ENCODE measurements around the gene CCDC167.

The CCDC167 gene

DNA sequence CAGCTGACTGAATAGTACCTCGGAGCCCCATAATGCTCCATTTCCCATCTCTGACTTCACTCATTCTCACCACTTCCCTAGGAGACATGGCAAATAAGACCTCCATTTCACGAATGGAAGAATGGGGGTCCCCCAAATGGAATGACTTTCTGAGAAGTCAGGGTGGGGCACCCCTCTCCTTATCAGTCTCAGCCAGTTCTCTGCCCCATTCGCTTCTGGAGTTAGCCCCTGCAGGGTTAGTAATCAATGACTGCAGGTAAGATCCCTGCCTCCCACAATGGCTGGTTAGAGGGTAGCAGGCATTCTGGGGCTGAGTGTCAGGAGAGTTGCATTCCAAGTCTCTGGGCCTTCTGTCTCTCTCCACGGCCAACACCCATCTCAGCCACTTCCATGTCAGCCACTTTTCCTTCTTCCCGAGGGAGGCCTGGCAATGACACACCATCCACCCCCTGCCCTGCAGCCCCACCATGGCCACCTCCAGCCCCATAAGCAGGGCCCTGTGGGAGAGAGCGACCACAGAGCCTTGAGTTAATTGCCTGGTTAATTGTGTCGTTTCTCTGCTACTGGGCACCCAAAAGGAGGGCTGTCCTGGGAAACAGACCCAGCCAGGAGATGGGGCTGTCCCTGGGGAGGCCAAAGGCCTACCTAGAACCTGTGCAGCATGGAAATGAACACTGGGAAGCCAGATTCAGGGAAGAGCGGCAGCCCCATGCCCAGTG lies 13.4 kb downstream of the CCDC167 start:
- DNase-seq, result no peak

DNA sequence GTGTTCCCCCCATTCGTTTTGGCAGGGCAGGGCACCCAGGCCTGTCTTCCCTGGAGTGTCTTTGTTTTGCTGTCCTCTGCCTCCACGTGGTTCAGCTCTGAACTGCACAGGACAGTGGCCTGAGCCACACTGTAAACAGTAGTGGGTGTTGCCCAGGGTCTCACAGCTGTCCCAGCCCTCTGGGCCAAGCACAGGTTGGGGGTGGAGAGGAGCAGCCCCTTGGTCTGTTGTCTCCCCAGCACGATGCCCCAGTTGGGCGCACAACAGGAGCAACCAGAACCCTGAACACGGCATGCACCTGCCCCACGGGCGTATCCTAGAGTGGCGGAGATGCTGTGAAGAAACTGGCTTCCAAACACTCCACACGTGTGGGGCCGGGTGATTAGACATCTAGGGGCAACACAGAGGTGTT lies 14.4 kb downstream of the CCDC167 start:
- DNase-seq, result no peak

DNA sequence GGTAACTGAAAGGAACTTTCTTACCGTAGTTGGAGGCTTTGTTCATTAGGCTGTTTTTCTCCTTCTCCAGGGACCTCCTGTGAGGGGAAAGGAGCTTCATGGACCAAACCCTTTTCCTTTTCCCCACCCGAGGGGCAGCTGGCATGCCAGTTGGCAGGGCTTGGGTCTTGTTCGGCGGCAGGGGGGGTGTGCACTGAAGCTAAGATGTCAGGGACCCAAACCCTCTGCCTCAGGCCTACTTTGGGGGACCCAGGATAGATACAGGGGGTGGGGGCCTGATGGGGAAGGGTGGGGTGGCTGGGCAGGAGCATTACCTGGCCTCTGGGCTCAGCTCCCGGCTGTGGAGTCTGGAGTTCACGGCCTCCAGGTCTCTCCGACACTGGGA lies 14.9 kb downstream of the CCDC167 start:
- DNase-seq, result no peak

DNA sequence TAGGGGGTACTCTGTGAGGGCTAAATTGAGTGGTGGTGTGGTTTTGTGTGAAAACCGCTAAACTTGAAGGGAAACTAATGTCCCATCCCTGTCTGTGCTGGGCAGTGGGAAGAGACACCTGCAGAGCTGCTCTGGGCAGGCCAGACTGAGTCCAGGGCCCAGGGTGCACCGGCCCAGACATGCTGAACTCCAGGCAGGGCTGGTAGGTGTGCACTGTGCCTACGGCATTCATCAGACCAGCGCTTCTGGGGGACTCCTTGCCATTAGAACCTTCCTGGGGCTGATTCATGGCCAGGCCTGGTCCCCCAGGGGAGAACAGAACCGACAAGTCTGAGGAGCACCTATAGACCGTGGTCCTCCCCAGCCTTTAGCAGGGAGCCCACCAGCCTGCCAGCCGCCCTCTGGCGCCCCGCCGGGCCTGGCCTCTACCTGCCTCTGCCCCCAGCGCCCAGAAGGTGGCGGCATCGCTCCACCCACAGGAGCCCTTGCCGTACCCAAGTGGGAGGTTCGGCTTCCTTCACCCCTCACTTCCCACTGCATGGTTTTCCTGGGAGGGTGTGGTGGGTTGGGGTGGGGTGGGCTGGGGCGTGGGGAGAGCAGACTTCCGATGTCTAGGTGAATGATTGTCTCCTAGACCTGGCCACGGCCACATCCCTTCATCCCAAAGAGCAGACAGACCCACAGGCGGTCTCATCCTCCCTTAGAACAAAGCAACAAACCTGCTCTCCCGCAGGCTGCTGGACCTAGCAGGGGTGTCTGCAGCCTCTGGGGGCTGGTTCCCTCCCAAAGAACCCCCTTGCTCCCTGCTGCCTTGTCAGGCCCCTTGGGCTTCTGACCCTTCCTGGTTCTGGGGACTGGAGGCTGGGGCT lies 15.5 kb downstream of the CCDC167 start:
- DNase-seq, result peak; percentile 71 to 76

DNA sequence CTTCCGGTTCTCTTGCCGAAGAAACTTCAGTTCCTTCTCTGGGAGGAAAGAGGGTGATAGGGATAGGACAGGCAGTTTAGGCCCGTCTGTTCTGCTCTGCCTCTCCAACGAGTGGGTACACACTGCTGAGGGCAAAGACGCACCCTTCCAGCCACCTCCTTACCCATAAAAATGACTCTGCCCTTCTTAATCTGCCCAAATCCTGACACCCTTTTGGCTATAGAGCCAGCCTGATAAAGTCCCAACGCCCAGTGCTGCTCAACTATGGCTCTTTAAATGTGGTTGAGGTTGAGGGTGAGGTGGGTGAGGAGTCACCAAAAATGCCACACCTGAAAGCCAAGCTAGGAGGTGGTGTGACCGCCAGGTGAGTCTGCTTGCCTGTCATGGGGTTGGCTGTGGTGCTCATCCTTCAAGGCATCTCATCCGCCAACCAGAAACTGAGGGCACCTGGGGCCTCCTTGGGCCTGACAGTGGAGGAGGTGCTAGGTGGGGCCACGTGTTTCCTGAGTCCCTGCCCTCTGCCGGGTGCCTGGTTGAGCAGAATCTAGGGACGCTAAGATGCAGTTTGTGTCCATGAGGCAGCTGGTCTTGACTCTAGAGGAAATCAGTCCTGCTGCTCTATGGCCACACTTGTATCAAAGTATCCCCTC lies 16.3 kb downstream of the CCDC167 start:
- DNase-seq, result no peak

DNA sequence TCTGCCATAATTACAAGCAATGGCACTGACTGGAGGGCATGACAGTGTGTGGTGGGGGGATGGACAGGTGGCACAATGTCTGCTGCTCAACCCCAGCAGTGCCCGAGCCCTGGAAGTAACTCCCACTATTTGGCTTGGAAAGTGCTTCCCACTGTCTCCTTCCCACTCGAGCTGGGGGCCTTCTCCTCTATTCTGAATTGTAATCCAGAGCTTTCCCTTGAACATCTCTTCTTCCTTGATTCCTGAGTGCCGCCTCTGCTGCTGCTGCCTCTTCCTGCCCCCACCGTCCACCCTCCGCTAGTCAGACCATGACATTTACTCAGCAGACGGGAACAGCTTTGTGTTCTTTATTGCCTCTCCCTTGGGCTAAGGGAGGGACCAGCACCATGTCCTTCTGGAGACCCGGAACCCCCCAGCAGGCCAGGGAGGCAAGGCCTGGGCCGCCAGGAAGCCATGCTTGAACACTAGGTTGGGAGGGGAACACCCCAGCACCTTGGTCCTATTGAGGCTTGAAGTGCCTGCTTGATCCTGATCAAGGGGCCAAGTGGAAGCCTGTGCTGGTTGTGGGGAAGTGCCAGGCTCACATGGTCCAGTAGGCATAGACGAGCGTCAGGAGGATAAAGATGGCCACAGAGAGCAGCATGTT lies 17.0 kb downstream of the CCDC167 start:
- DNase-seq, result no peak

DNA sequence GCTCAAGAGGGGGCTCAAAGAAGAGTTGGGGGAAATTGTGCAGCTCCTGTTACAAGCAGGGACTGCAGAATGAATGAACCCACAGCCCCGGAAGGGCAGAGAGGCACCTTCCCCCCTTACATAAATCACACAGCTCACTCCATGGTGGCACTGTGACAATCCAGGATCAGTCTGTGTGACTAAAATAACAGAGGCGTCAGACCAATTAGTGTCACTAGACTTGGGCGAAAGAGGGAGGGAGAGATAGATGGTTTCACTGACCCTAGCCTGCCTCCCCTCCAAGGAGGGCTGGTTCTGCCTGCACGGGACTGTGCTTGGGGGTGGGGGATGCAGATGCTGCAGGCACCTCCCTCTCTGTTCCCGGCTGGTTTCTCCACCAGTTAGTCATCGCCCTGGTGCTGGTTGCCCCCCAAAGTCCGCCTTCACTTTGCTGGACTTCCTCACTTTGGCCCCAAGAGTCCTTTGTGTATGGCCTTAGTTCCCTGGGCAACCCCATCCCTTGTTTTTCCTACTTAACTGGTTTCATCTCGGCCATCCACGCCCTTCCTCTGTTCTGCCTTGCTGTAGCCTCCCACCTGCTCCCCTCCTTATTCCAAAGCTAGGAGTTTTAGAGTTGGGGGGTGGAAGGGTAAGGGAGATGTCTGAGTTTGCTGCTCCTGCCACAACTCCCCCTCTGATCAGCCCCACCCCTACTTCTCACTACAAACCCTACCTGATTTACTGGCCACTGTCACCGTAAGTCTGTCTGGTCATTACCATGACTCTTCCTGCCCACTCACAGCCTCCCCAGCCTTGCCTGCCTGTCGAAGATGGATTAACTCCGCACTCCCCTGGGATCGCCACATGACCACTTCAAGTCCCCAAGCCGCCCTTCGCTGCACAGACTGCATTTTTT lies 17.7 kb downstream of the CCDC167 start:
- no peak for DNase-seq

DNA sequence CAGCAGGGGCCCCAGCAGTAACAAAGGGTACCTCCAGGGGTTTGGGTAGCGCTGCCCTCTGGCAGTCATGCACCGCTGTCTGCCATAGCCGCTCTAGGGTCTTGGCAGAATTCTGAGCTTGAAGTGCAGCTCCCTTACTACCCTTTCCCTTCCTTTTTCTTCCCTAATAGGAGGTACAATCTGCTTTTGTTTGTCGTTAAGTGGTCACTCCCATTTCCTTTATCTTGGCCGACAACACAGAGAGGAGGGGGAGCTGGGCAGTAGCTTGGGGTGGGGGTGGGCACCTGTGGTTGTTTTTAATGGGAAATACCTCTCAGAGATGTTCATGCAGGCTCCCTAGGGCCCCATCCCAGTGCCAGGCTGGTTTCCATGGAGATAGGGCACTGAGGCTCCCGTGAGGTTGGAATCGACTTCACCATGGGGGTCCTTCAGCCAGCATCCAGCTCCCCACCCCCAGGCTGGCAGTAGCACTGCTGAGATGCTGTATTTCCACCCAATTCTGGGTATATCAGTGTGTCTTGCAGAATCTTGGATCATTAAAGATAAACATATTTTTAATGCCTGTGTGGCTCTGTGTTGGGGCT lies 18.6 kb downstream of the CCDC167 start:
- DNase-seq, result no peak

DNA sequence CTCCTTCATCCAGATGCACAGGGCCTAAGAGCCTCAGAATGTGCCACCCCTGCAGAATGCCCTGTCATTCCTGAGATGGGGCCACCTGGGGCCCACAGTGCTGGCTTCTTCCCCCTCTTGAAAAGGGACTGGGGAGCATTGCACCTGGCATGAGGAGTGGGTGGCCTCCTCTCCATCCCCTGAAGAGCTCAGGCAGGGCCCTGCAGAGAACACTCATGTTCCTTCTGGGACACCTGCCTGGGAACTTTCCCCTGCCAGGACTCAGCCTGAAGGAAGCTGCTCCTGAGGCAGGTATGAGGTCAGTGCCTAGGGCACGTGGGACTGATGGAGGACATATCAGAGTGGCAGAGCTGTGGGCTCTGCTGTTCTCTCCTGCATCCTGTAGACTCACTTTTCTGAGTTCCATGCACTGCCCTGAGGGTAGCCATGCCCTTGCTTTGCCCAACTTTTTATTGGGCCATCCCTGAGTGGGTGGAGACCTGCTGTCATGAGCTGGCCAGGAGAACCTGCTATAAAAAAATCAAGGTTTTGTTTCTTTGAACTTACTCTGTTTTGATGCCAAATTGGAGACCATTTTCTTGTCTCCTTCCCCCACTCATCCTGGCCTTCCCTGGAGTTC lies 19.5 kb downstream of the CCDC167 start:
- no peak for DNase-seq

DNA sequence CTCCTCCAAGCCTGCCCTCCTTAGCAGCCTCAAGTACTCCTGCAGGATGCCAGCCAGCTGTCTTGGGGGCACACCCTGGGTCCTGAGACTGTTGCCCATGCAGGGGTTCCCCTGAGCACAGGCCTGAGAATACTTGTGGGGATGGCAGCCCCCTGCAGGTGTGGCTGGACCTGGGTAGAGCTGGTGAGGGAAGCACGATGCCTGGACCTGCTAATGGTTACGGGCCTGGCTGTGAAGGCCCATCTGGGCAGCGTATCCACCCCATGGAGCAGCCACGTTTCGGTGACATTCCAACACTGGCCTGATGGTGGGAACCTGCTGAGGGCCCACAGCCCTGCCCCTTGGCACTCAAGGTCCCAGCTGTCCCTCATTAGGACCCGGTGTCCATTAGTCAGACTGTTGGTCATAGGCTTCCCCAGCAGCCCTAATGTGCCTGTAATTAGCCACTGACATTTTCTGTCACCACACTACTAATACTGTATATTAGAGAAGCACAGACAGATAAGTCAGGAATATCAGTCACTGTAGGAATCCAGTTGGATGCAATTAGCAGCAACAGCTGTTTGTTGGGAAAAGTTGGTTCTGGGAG lies 20.3 kb downstream of the CCDC167 start:
- DNase-seq, result no peak

DNA sequence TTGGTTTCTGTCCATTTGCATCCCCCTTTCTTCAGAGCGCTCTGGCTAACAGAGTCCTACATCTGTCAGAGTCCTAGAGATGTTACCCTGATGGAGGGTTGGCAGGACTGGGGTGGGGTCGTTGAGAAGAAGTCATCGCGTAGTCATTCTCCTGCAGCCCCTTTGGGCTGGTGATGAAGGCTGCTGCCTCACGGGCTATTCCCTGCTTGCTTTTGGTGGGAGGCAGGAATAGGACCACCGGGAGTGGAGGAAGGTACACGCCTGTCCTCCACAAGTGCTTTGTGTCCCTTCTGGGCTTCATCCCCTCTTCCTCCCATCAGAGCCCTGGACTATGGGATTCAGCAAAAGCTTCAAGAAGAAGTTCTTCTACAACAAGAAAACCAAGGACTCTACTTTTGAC lies 20.9 kb downstream of the CCDC167 start:
- no peak for DNase-seq

DNA sequence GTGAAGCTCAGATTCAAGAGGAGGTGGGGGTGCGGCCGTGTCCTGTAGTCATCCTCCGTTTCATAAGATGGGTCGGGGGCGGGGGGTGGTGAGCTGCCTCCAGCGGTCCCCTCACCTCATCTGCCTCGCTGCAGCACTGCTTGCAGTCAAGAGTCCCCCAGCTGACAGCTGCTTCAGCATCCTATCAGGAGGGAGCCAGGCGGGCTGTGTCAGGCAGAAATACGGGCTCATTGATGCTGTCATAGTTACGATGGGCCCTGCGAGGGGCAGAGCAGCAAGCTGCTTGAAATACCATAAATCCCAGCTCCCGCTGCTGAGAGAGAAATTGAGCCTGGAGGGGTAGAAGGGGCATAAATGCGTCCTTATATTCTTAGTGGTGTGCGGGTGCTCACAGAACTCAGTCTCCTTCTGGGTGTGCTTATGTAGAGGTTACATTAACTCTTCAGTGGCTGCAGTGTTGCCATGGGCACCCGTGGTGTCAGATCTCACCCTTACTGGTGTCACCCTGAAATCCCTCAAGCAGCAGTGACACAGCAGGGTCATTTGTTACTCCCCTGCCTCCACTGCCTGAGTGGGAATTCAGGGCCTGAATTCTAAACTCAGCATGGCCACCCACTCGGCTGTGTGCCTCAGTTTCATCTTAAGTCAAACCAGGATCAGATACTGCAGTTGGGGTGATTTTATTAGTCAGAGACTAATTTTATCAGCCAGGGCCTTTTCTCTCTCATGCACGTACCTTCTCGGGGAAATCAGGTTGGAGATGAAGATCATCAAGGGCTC lies 21.8 kb downstream of the CCDC167 start:
- DNase-seq, result no peak

DNA sequence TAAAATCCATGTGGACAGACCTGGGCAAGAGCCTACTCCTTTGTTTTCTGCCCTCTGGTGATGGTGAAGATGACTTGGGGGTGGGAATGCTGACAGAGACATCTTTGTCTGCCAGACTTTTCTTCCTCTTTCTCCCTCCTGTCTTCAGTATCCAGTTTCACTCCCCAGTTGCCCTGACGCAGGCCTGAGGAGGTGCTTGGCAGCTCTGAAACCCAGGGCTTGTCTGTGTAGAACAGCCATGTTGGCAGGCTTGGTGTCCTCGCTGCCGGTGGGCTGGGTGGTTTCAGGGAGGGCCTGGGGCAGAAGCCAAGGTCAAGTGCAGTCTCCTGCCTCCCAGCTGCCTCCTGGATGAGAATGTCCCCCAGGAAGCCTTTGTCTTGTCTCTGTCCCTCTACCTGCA lies 22.5 kb downstream of the CCDC167 start:
- DNase-seq, result no peak

DNA sequence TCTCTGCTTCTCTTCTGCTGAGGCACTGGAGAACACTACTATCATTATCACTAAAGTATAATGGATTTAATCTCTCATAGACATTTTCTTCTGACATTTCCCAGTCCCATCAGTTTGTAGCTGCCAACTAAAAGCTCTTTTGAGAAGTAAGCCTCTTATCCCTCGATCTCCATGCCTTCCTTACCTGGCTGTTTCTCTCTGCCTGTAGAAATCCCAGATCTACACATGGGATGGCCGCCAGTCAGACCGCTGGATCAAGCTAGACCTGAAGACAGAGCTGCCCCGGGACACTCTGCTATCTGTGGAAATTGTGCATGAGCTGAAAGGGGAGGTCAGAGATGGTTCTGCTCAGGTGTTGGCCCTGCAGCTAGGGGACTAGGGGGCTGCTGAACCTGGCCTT lies 25.4 kb downstream of the CCDC167 start:
- DNase-seq, result no peak

DNA sequence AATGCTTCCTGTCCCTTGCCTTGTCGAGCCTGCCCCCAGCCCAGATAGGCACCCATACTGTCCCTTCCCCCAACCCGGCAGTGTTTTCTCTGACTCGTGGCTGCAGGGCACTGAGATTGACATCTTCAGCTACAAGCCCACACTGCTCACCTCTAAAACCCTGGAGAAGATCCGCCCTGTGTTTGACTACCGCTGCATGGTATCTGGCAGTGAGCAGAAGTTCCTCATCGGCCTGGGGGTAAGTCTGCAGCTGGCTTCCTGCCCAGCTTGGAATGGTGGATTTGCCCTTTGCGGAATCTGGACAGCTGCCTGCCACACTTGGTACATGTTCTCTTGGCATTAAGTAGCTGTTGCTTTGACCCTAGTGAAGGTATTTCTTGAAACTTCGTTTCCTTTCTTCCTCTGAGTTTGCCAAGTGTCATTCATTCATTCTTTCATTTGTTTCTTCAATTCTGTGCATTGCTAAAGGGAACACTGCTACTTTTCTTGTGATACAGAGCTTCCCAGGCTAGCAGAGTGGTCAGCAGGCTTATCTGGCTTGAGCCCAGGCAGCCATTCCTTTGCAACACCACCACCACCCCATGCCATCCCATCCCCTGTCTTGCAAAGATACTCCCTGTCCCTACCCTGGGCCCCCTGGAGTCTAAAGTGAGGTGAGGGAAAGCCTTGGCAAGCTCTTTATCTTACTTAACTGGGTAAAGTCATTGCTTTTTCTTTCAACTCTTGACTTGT lies 26.2 kb downstream of the CCDC167 start:
- DNase-seq, result no peak

DNA sequence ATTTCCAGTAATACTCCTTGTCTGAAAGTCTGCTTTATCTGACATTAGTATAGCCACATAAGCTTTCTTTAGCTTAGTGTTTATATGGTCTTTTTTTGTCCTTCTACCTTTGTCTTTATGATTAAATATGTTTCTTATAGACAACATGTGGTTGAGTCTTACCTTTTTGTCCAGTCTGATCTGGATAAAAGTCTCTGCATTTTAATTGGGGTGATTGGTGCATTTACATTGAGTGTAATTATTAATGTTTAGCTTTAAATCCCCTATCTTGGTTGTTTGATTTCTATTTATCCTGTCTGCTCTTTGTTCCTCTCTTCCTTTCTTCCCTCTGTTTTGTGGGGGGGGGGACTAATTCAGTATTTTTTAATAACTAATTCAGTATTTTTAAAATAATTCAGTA lies 32.0 kb downstream of the CCDC167 start:
- no peak for DNase-seq

DNA sequence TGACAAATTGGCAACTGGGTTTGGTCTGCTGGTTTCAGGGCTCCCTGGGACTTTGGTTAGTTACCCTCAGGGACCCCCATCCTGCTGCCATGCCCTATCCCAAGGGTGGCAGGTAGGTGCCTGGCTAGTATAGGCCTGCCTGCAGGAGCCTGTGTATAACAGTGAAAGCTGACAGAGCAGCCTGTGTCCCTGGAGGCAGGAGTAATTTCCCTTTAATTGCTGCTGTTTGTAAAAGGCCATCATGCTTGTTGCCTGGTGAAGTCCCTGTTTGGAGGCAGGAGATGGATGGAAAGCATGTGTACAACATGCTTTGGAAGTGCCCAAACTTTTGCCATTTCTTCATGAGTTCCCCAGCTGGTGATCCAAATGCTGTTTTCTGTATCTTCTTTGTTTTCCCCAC lies 36.6 kb downstream of the CCDC167 start:
- no peak for DNase-seq

DNA sequence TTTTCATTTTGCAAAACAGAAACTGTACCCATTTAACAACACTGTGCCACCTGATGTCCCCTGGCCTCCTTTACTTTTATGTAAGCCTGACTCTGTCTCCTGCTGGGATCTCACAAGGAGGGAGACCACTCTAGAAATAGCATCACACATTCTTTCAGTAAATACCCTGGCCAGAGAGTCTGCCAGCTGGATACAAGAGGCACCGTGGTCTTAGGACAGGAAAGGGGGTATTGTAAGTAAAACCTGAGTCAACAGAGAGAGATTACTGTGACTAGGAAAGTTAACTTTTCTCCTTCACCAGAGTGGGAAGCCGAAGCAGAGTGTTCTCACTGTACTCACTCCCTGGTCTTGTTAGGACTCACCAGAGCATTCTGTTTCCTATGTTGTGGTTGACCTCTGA lies 38.9 kb downstream of the CCDC167 start:
- DNase-seq, result no peak

DNA sequence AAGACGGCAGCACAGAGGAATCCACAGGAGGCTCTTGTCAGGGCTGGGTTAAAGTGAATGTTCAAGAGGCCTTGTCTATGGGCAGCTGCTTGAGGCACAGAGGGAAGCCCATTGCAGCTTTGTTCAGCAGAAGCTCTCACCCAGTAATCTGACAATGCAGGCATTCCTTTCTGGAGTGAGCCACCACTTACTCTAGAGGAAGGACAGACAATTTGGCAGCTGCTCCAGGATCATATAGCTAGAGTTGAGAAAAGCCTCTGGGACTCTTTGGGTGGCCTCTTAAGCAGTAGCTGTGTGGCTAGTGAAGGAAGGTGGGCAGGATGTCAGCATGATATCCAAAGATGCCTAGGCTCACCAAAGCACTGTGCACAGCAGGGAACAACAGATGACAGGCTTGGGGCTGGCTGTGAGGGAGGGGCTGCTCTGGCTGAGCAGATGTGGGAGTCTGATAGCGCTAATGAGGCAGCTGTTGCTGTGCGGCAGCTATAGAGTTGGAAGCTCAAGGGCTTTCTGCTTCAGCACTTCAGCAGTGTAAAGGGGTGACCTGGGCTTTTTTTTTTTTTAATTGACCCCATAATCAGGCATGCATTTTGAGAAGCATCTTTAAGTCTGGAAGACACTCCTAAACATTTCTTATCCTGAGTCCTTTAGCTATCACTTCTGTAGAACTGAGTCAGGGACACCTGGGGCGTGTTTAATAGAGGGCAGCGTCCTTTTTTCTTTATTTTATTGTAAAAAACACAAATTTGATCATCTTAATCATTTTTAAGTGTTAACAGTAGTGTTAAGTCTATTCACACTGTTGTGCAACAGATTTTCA lies 39.5 kb downstream of the CCDC167 start:
- DNase-seq, result no peak

Data from stimulated activated CD4-positive, alpha-beta T cell treated with anti-CD3 and anti-CD28 coated beads, Interleukin-2, amount 100 ng/mL, for 48 hours (primary cell).